ENCODE data around the gene SLC10A3. TPM values are rescaled to one million over a fixed set of nuclear protein-coding genes. Genes with fewer than 3 reads are reported as not detected.

SLC10A3 gene
- total RNA-seq, 1 donor from 2014 or later = 10.4 TPM

GRCh38 chrX:154439841-154440240 is 50.6 kb downstream of the SLC10A3 start:
- peaks cover 4% of the 10 kb centered on the region for H3K4me1 Mint-ChIP-seq (ENCODE audit: low read depth)
- no peak overlapping the region for H3K27ac Mint-ChIP-seq
- no peak for DNase-seq (ENCODE audit: low spot score, unreplicated experiment)
- no peaks in the 10 kb centered on the region for H3K9me3 Mint-ChIP-seq (ENCODE audit: low read depth)
- no peaks in the 10 kb centered on the region for H3K27me3 Mint-ChIP-seq
- TF ChIP-seq CTCF (IDR thresholded peaks at IDR 0.05; ENCODE audit: unreplicated experiment) = no peak
- H3K4me3 Mint-ChIP-seq (ENCODE audit: low read depth) = no peak overlapping the region
- H3K36me3 Mint-ChIP-seq (ENCODE audit: insufficient read depth) = peaks cover 3% of the 10 kb centered on the region

GRCh38 chrX:154437971-154438893 is 52.2 kb downstream of the SLC10A3 start:
- H3K4me1 Mint-ChIP-seq (ENCODE audit: low read depth) = peaks cover 4% of the 10 kb centered on the region
- peaks cover 5% of the 10 kb centered on the region for H3K36me3 Mint-ChIP-seq (ENCODE audit: insufficient read depth)
- DNase-seq (ENCODE audit: low spot score, unreplicated experiment) = no peak
- H3K27ac Mint-ChIP-seq = no peak overlapping the region
- TF ChIP-seq CTCF (IDR thresholded peaks at IDR 0.05; ENCODE audit: unreplicated experiment) = no peak
- no peaks in the 10 kb centered on the region for H3K9me3 Mint-ChIP-seq (ENCODE audit: low read depth)
- no peaks in the 10 kb centered on the region for H3K27me3 Mint-ChIP-seq
- peak overlapping the region; percentile 81 for H3K4me3 Mint-ChIP-seq (ENCODE audit: low read depth)

Small RNAs within 50 kb of the gene (microRNA-seq; reads per million reads assigned to microRNA genes)
- gene MIR6858 (ENCODE audit: borderline number of aligned reads, unreplicated experiment) = 9.6 reads per million, percentile 16 among the genes with 10 or more reads in this experiment

Other genes with a start within 250 kb of the SLC10A3 start
- not detected in 2 replicates for gene OPN1MW3, start 233.0 kb downstream of the SLC10A3 start, total RNA-seq
- gene TEX28, start 195.5 kb downstream of the SLC10A3 start, total RNA-seq = not detected in 2 replicates
- gene TKTL1, start 194.8 kb downstream of the SLC10A3 start, total RNA-seq = not detected in 2 replicates
- gene FLNA, start 116.0 kb downstream of the SLC10A3 start, total RNA-seq = 765 and 777 TPM in 2 replicates
- 42.5 and 45.9 TPM in 2 replicates for gene EMD, start 111.3 kb downstream of the SLC10A3 start, total RNA-seq
- gene RPL10, start 92.3 kb downstream of the SLC10A3 start, total RNA-seq = 2,364 and 2,443 TPM in 2 replicates
- gene DNASE1L1, start 81.4 kb downstream of the SLC10A3 start, total RNA-seq = 12.7 and 14.3 TPM in 2 replicates
- 34.5 and 38.4 TPM in 2 replicates for gene TAFAZZIN, start 79.1 kb downstream of the SLC10A3 start, total RNA-seq
- gene ATP6AP1, start 62.0 kb downstream of the SLC10A3 start, total RNA-seq = 82.1 and 87.5 TPM in 2 replicates
- 149 and 151 TPM in 2 replicates for gene GDI1, start 53.5 kb downstream of the SLC10A3 start, total RNA-seq
- gene FAM50A, start 46.5 kb downstream of the SLC10A3 start, total RNA-seq = 65.8 and 66.7 TPM in 2 replicates
- gene PLXNA3, start 32.3 kb downstream of the SLC10A3 start, total RNA-seq = 135 and 148 TPM in 2 replicates
- 12.8 and 13.5 TPM in 2 replicates for gene LAGE3, start 11.3 kb downstream of the SLC10A3 start, total RNA-seq
- 17.7 and 20.0 TPM in 2 replicates for gene UBL4A, start 4.0 kb downstream of the SLC10A3 start, total RNA-seq
- gene FAM3A, start 25.6 kb upstream of the SLC10A3 start, total RNA-seq = 29.5 and 34.3 TPM in 2 replicates
- 47.7 and 55.1 TPM in 2 replicates for gene G6PD, start 56.2 kb upstream of the SLC10A3 start, total RNA-seq
- 16.7 and 19.1 TPM in 2 replicates for gene IKBKG, start 57.0 kb upstream of the SLC10A3 start, total RNA-seq
- gene CTAG1A, start 94.5 kb upstream of the SLC10A3 start, total RNA-seq = not detected in 2 replicates
- not detected in 2 replicates for gene CTAG1B, start 128.7 kb upstream of the SLC10A3 start, total RNA-seq
- not detected in 2 replicates for gene CTAG2, start 162.9 kb upstream of the SLC10A3 start, total RNA-seq

All from progenitor cell of endocrine pancreas (in vitro differentiated cells).